NCI-H2196 (cell line): ENCODE results near the gene PLEKHA7.

Source experiments
- DNase-seq: peaks from one replicate; lab custom pipeline; 2025; ENCODE audit not compliant: unreplicated experiment; lab: John Stamatoyannopoulos, UW

PLEKHA7 gene

DNA sequence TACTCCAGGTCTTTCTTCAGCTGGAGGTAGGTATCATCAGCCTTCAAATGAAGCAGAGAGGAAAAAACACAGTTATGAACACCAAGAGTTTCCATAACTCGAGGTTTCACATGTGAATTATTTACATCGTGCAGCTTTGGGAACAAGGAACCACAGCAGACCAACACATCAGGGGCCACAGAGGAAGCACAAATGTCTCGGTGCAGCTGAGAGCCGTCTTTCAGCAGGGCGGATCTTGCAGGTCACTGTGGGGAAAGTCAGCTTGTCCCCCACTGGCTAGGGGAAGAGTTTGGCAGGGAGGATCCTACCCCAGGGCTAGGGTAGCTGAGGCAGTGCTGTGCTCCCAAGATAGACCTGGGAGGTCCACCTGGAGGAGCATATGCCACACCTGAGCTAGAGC, 201.1 kb downstream of the PLEKHA7 start:
- no peak for DNase-seq

DNA sequence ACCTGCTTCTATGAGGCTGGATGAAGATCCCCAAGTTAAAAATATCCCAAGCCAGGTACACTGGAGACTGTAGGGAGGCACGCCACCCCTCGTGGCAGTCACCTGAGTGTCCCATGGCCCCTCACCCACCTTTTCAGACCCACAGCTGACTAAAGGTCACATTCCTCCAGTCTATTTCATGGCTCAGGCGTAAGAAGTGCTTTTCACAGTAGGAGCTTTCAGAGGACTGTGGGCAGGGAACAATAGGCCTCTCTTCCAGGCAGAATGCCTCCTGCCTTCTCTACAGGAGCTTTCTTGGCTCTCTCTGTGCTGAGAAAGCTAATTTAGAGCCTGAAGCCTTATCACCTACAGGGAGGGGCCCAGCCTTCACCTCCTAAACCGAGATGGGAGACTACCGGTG, 201.9 kb downstream of the PLEKHA7 start:
- DNase-seq, result no peak

DNA sequence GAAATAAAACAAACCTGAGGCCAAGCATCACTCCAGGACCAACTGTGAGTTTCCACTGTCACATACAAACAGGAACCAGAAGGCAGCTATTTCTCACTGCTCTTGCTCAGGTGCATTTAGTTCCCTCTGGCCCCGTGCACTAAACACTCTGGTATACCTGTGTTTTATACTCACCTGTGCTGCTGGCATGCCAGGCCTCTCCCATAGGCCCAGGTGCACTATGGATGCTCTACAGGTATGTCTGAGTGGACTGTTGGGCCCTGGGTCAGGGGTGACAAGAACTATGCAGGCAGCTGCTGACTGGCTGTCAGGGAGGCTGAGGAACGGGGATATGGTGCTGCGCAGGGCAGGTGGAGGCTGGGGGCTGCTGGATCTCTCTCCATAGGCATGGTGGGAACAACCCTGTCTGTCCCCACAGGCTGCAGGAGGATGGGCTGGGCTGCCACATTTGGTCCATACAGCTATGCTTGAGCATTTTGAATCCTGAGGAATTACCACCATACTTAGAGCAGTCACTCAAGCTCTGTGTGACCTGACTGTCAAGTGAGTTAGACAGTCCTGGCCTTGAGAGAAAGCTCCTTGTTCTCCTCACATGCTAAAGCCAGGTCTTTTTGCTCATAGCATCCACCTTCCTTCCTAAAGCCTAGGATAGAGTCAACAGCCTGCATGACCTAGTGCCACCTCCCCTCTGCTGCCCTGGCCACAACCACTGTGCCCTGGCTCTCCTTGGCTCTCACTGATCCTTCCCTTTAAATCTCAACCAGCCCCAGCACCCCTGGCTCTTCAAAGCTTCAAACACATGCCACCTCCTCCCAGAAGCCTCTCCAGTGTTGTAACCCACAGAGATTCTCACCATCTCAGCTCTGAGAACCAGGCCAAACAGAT, 202.8 kb downstream of the PLEKHA7 start:
- no peak for DNase-seq

DNA sequence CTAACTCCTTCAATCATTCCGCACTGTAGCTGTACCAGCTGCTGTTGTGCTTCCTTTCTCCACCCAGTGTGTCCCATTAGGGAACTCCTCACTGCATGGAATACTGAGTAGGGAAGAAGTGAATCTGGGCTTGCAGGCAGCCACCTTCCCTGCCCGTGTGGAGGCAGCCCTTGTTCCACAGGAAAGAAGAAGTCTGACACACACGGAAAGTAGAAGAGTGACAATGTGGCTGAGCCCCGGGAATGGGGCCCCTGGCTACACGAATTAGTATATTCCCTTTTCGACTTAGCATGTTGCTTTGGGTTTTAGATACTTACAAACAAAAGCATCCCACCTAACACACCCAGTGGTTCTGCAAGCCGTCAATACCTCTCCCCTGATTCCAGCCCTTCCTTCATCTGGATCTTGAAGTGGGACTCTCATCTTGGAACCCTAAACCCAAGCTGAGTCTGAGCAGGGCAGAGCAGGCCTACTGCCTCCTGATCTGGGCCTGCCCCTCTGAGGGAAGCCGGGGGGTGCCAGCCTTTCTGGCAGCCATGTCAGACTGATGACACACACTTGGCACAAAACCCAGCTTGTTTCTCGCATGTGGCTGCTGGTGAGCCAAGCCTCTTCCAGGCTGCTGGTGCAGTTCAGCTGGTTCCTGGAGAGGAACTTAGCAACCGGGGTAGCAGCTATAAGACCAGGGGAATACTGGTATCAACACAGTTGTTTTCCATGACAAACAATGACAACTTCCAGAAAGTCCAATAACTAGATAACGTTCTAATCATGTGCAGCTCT, 204.1 kb downstream of the PLEKHA7 start:
- peak; percentile 76 for DNase-seq

DNA sequence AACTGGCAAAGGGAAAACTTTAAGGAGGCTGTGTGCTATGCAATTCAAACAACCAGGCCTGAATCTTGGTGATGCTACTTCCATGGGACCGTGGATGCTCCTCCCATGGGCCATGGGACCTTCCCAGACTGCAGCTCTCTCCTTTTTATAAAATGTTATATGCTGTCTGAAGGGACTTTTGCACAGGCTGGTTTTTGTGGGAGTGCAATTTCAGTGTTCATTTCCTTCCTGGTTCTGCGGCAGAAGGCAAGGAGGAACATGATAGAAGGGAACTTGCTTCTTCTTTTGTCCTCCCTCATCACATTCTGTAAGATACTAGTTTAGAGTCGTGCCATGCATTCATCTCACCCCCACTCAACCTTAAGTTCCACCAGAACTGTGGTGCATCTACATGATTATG, 206.9 kb downstream of the PLEKHA7 start:
- DNase-seq, result no peak

DNA sequence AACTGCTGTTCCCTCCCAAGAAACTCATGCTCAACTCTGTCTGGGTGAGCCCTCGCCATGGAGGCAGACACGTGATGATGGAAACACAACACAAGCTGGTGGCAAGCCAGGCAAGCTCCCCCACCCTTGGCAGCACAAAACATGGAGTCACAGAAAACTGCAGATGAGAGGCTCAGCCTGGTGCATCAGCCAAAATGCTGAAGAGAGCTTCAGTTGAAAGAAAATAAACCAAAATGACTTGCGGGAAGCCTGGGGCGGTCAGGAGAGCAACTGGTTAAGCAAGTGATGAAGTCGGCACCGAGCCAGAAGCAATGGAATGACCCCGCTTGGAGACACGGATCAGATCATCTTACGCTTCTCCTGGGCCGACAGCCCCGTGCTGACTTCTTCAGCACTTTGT, 207.4 kb downstream of the PLEKHA7 start:
- peak; percentile 68 for DNase-seq

DNA sequence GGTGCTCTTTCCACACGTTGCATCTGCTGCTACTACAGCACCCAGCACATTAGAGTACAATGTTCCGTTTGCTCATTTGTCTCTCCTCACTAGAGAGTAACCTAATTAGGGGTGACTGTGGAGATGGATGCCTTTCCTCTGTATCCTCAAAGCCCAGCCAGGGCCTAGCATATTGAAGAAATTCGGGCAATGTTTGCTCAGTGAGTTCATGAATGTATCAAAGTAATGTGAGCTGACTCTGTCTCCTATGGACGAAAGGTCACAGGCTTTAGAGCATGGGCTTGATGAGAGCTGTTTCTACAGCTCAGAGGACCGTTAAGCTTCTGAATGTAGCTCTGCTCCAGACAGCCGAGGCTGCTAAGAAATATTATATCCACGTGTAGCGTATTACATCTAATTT, 208.3 kb downstream of the PLEKHA7 start:
- peak; percentile 45 for DNase-seq

DNA sequence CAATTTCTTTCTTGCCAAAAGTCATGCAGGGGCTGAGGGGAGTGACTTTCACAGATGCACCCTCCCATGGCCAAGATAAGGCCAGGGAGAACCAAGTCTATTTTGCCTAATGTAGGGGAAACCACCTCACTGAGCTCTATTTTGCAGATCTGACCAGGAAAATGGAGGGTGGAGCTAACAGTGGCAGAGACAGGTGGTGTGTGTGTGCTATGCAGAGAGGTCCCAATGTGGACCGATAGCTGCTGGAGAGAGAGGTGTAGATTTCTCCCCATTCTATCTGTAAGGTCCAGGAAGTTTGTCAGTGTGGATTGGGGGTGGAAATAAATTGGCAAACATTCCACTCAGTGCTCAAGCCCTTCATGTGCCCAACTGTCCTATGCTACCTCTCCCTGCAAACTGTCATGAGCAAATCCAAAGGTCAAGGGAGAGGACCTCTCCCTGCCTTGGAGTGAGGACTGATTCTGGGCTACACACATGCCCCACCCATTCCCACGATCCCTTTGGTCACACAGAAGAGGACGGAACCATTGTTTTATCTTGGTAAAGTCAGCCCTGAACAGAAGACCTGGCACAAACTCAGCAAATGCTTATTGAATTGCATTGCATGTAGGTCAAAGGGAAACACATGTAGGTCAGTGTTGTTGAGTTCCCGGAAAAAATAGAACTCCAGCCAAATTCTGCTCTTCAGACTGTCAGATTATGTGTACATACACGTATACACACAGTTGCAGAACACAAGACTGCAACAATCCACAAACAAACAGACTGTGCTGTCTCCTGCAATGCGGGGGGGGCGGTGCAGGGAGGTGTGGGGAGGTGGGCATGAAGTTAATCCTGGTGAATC, 209.9 kb downstream of the PLEKHA7 start:
- peak; percentile 47 for DNase-seq

DNA sequence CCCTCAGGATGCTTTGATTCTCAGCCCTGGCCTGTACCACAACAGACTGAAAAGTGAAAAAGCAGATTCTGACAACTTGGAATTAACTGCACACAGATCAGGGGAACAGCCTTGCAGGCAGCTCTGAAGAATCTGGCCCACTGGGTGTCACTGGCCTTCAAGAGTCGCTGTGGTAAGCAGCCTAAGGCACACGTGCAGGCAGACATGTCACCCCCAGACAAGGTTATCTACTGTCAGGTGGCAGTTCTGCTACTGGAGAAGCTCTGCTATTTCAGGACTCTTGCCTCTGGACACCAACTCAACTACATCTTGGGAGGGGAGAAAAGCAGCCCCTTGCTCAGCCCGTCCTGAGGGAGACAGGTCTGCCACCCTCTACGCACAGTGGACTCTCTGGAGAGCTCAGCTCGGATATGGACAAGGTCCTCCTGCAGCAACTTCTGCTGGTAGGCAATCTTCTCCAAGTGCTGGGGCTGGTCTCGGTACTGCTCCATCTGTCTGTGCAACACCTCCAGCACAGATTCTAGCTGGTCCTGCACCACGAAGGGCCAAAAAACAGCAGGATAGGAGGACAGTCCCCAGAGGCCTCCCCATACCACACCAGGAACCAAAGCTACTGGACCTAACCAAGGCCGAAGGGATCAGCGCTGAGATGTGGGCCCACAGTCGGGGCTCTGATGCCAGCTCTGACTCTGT, 212.8 kb downstream of the PLEKHA7 start:
- no peak for DNase-seq

DNA sequence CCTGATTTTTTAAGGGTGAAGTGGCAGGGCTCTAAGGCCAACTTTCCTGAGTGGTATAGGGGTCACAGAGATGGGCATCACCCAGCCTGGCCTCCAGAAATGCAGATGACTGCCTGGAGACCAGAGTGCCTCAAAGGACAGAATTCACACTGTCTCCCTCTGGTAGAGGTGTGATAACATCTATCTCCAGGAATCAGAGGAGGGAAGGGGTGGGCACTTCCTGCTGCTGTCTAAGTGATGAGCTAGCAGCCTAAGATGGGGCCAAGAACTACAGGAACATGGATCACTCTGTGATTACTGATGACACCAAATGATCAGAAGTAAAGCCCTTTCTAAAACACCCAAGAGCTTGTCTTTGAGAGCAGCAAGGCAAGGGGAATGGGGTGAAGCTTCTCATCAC, 213.8 kb downstream of the PLEKHA7 start:
- DNase-seq, result no peak

DNA sequence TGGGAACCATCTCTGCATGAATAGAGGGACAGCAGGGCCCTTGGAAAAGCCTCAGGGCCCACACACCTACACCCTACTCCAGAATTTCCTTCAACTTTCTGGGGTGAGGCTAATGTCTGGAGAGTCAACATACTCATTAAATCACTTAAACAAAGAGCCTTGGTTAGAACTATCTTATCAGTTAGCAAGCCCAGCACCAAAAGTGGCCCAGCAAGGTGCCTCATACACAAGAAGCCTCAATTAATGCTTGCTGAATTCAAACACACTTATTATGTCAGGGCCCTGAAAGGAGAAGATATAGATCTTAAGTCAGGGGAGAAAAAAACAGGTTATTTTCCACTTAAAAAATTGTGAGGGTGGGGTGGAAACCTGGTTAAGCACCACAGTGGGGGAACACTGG, 214.3 kb downstream of the PLEKHA7 start:
- DNase-seq, result no peak

DNA sequence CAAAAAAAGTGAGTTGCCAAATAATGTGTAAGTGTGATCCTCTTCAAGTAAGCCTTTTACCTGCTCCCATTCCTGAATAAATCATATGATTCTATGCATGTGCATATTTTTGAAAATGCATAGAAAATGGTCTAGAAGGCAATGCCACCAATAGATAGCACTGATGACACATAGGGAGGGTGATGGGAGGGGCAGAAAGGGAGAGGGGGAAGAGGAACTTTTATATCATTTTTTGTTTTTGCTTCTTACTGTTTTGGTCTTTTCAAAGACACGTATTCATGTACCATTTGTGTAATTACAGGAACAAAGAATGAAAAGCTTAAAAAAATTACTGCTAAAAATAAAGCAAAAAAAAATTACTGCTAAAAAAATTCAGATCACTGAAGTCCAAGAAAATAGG, 215.0 kb downstream of the PLEKHA7 start:
- DNase-seq, result no peak

DNA sequence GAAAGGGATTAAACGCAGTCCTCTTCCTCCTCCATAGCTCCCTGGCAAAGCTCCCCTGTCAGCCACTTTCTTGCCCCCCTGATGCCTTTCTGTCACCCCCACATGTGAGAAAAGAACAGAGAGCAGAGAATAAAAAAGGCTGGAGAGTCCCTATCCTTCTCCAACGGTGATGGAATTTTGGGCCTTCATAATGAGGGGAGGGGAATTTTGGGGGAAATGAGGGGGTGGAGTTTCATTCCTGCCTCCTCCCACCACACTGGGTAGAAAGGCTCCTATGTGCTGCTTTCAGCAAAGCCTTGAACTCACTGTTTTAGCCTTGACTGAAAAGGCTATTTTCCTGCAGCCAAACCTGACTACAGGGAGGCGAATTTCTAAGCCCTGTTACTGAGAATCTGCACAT, 216.4 kb downstream of the PLEKHA7 start:
- DNase-seq, result no peak

DNA sequence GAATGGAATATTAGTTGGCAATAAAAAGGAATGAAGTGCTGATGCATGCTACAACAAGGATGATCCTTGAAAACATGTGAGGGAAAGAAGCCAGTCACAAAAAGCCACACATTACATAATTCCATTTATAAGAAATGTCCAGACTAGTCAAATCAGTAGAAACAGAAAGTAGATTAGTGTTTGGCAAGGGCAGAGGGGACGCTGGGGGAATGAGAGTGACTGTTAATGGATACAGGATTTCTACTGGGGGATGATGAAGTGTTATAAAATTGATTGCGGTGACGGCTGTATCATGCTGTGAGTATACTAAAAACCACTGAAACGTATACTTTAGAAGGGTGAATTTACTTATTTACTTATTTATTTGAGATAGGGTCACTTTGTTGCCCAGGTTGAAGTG, 217.9 kb downstream of the PLEKHA7 start:
- DNase-seq, result no peak

DNA sequence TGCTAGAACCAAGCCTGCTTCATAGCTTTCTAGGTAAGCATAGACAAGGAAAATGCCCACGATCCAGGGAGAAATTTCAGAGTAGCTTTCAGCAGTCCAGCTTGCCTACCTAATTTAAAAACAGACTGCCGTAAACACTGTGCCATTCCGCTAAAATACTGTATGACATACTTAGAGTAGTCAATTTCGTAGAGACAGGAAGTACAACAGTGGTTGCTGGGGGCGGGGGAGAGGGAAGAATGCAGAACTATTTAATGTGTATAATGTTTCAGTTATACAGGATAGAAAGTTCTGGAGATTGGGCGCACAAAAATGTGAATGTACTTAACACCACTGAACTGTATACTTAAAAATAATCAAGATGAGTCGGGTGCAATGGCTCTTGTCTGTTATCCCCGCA, 219.1 kb downstream of the PLEKHA7 start:
- no peak for DNase-seq

DNA sequence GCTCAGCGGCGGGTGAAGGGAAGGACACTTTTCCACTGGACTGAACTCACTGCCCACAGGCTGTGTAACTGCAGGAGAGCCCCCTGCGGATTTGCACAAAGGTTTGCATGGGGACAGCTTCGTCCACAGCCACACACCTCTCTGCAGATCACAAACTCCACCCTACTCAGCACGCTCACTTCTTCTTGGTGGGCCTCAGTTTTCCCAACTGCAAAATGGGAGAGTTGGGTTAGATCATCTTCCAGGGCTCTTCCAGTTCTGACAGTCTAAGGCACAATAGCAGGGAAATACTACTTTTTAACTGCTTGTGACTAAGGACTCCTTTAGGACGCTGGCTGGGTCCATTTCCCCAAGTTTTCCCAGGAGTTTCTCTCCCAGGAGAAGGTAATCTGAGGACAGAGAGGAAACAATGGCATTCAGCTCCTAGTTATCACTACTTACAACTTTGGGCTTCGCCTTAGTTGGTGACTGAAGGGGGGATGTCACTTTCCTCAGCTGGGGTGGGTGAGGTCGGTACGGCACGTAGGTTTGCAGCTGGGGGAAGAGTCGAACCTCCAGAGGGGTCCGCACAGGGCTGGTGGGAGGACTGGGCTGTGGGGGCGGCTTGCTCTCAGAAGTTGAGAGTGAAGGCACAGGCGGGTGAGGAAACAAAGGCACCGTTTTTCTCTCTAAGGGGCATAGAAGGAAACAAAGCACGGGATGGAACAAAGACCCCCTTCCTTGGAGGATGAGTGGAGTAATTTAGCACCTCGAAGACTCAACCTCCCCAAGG, 220.0 kb downstream of the PLEKHA7 start:
- no peak for DNase-seq

DNA sequence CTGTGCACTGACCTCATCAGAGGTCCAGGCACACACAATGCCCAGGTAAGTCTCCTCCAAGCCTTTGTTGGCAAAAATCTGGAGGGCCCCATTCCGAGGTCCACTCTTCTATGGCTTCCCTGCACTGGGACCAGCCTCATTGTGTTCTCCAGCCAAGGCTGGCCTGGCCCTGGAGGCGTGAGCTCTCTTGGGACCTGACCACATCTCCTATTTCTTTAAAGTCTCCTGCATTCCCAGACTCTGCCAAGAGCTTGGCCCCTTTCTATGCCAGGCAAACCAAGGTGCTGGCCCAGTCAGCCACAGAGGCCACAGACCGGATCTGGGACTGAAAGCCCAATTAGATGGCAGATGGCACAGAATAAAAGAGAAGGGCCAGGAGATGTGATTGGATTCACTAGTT, 220.7 kb downstream of the PLEKHA7 start:
- no peak for DNase-seq

DNA sequence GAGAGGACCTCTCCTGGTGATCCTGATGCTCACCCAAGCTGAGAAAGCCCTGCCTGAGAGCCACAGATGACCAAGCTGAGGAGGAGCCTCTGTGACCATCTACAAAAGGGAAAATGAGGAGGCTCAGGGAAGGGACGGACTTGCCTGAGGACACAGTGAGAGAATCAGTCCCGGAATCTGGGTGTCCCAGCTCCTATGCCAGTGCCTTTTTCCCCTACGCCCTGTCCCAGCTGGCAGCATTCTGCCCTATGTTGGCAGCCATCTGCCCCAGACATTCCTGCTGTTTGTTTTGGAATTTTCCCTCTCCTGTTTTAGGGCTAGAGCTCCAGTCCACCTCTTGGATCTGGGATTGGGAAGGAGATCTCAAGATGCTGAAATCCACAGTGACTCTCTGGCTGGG, 221.2 kb downstream of the PLEKHA7 start:
- DNase-seq, result no peak

DNA sequence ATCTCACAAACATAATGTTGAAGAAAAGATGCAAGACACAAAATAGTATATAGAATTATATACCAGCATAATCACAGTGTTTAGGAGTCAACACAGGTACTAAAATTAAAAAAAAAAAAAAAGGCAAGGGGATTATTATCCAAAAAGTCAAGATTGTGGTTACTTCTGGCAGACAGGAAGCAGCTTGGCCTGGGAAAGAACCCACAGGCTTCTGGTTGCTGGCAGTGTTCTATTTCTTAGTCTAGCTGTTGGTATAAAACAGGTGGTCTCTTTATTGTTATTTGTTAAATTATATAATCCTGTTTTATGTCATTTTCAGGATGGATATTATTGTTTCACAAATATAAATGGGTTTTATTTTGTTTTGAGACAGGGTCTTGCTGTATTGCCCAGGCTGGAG, 221.8 kb downstream of the PLEKHA7 start:
- DNase-seq, result no peak
